SK-N-SH (cell line): ENCODE results near the gene EIF1AD. TPM values are rescaled to one million over a fixed set of nuclear protein-coding genes. Genes with fewer than 3 reads are reported as not detected.

Experiments used
- CTCF ChIA-PET: fragments of 300-600, 350-600 bp; formaldehyde crosslinking; extraction: SDS; loops from one replicate; lab custom pipeline; 2021; lab: Yijun Ruan, JAX
- POLR2A ChIA-PET: fragments of 350-600 bp; sonication (Branson Sonifier 250); formaldehyde crosslinking; extraction: SDS; loops from one replicate; lab custom pipeline; 2020; ENCODE audit warnings: antibody characterized with exemption, inconsistent platforms; lab: Yijun Ruan, JAX
- DNase-seq: peaks from one replicate; pipeline ENCODE4 v3.0.0; 2012
- H2AFZ ChIP-seq: fragments of 200-600 bp; sonication (generic); 2 replicates; pipeline ENCODE4 v1.8.1; 2016; ENCODE audit warnings: antibody characterized with exemption, mild to moderate bottlenecking, low read depth
- H3F3A ChIP-seq: fragments of 200-600 bp; sonication (generic); replicated peaks from 2 replicates; pipeline ENCODE3; 2016; ENCODE audit warnings: antibody characterized with exemption, mild to moderate bottlenecking; ENCODE audit not compliant: insufficient read depth
- H3K27ac ChIP-seq, 2 experiments: fragments of 200-500 bp in 1 of 2; fragments of 200-600 bp in 1 of 2; sonication (Bioruptor generic) in 1 of 2; sonication (generic), shearing (Covaris generic) in 1 of 2; 2 replicates each; pipeline versions ENCODE4 v1.5.1 to v1.6.1; 2014 to 2016; ENCODE audit warnings: low read depth in 2 of 2, inconsistent platforms in 1 of 2, low read length in 1 of 2, mild to moderate bottlenecking in 1 of 2, mixed read lengths in 1 of 2
- H3K27me3 ChIP-seq: fragments of 200-600 bp; sonication (generic), shearing (Covaris generic); 2 replicates; pipeline ENCODE4 v1.6.1; 2016; ENCODE audit warnings: mixed run types; ENCODE audit not compliant: insufficient read depth
- H3K36me3 ChIP-seq, 2 experiments: fragments of 200-500 bp in 1 of 2; fragments of 200-600 bp in 1 of 2; sonication (Bioruptor generic) in 1 of 2; sonication (generic) in 1 of 2; replicated peaks in 1 of 2; 2 replicates each; pipeline versions ENCODE3 to v1.5.1; 2014 to 2016; ENCODE audit warnings: low read length in 1 of 2, mild to moderate bottlenecking in 1 of 2; ENCODE audit not compliant: insufficient read depth in 2 of 2, control insufficient read depth in 1 of 2
- H3K4me1 ChIP-seq, 2 experiments: fragments of 200-500 bp in 1 of 2; fragments of 200-600 bp in 1 of 2; sonication (Bioruptor generic) in 1 of 2; sonication (generic), shearing (Covaris generic) in 1 of 2; 2 replicates each; pipeline versions ENCODE4 v1.5.1 to v1.6.1; 2014 to 2016; ENCODE audit warnings: low read depth in 1 of 2, low read length in 1 of 2, mixed run types in 1 of 2; ENCODE audit not compliant: insufficient read depth in 2 of 2, control insufficient read depth in 1 of 2
- H3K4me2 ChIP-seq: fragments of 200-600 bp; sonication (generic), shearing (Covaris generic); 2 replicates; pipeline ENCODE4 v1.6.1; 2017; ENCODE audit warnings: mixed run types
- H3K4me3 ChIP-seq, 2 experiments: fragments of 200-500 bp in 1 of 2; fragments of 200-600 bp in 1 of 2; sonication (Bioruptor generic) in 1 of 2; sonication (generic), shearing (Covaris generic) in 1 of 2; 2 replicates each; pipeline versions ENCODE4 v1.5.1 to v1.8.1; 2014 to 2016; ENCODE audit warnings: low read depth in 2 of 2, inconsistent platforms in 1 of 2, low read length in 1 of 2, mild to moderate bottlenecking in 1 of 2, mixed read lengths in 1 of 2, moderate library complexity in 1 of 2
- H3K79me2 ChIP-seq: fragments of 200-600 bp; sonication (generic); 2 replicates; pipeline ENCODE4 v1.8.1; 2017; ENCODE audit warnings: mild to moderate bottlenecking; ENCODE audit not compliant: insufficient read depth
- H3K9ac ChIP-seq: fragments of 200-600 bp; sonication (generic); 2 replicates; pipeline ENCODE4 v1.6.1; 2017; ENCODE audit warnings: mixed run types
- H3K9me2 ChIP-seq: fragments of 200-600 bp; sonication (generic); 2 replicates; pipeline ENCODE4 v1.6.1; 2017; ENCODE audit warnings: mixed run types
- H3K9me3 ChIP-seq: fragments of 200-600 bp; sonication (generic); 2 replicates; pipeline ENCODE4 v1.6.1; 2017; ENCODE audit warnings: mixed run types, mild to moderate bottlenecking, moderate library complexity
- H4K20me1 ChIP-seq: fragments of 200-600 bp; sonication (generic); 2 replicates; pipeline ENCODE4 v1.6.1; 2017; ENCODE audit warnings: mild to moderate bottlenecking, mixed run types; ENCODE audit not compliant: insufficient read depth
- ELF1 ChIP-seq: IDR thresholded peaks from 2 replicates; pipeline ENCODE4 v1.4.0; 2012
- FOSL2 ChIP-seq: IDR thresholded peaks from 2 replicates; pipeline ENCODE4 v1.4.0; 2012; ENCODE audit warnings: low read depth, mild to moderate bottlenecking, moderate library complexity, borderline replicate concordance
- FOXJ3 ChIP-seq: sonication (generic); formaldehyde crosslinking; IDR thresholded peaks from 2 replicates; pipeline ENCODE4 v1.5.1; 2020; ENCODE audit warnings: mild to moderate bottlenecking, missing genetic modification reagents
- FOXM1 ChIP-seq: IDR thresholded peaks from 2 replicates; pipeline ENCODE4 v1.4.0; 2012; ENCODE audit warnings: low read depth, mild to moderate bottlenecking
- GATA2 ChIP-seq: sonication (generic); formaldehyde crosslinking; IDR thresholded peaks from 2 replicates; pipeline ENCODE4 v1.5.0; 2020; ENCODE audit warnings: mild to moderate bottlenecking, missing genetic modification reagents
- MEF2A ChIP-seq: IDR thresholded peaks from 2 replicates; pipeline ENCODE4 v1.4.0; 2012; ENCODE audit warnings: low read depth, borderline replicate concordance
- MXI1 ChIP-seq: IDR thresholded peaks from 2 replicates; pipeline ENCODE4 v1.6.1; 2012; ENCODE audit warnings: mild to moderate bottlenecking, low read depth, low read length, improper control_type of control experiment
- NRF1 ChIP-seq: IDR thresholded peaks from 2 replicates; pipeline ENCODE4 v1.6.1; 2012; ENCODE audit warnings: low read depth, mild to moderate bottlenecking, low read length
- POLR2AphosphoS5 ChIP-seq: IDR thresholded peaks from 2 replicates; pipeline ENCODE4 v1.6.1; 2012; ENCODE audit warnings: low read depth, low read length
- RAD21 ChIP-seq: IDR thresholded peaks from 2 replicates; pipeline ENCODE4 v1.6.1; 2012; ENCODE audit warnings: mild to moderate bottlenecking, low read length
- RCOR1 ChIP-seq: fragments of 150-350 bp; IDR thresholded peaks from 2 replicates; pipeline ENCODE4 v1.6.1; 2017; ENCODE audit warnings: antibody characterized with exemption, low read length
- RXRA ChIP-seq: IDR thresholded peaks from 2 replicates; pipeline ENCODE4 v1.4.0; 2012; ENCODE audit warnings: low read depth, mild to moderate bottlenecking, borderline replicate concordance
- SIN3A ChIP-seq: IDR thresholded peaks from 2 replicates; pipeline ENCODE4 v1.6.1; 2012; ENCODE audit warnings: low read depth, mild to moderate bottlenecking, low read length, moderate library complexity, borderline replicate concordance
- TAF1 ChIP-seq: IDR thresholded peaks from 2 replicates; pipeline ENCODE4 v1.6.1; 2012; ENCODE audit warnings: low read depth, mild to moderate bottlenecking, low read length, moderate library complexity, borderline replicate concordance
- TCF12 ChIP-seq: IDR thresholded peaks from 2 replicates; pipeline ENCODE4 v1.4.0; 2012
- USF1 ChIP-seq: IDR thresholded peaks from 2 replicates; pipeline ENCODE4 v1.4.0; 2012; ENCODE audit warnings: low read depth, borderline replicate concordance
- USF2 ChIP-seq: fragments of 150-350 bp; IDR thresholded peaks from 2 replicates; pipeline ENCODE4 v1.6.1; 2017; ENCODE audit warnings: antibody characterized with exemption, low read length, low read depth, borderline replicate concordance
- YY1 ChIP-seq: IDR thresholded peaks from 2 replicates; pipeline ENCODE4 v1.4.0; 2012; ENCODE audit warnings: low read depth, mild to moderate bottlenecking
- ZBTB33 ChIP-seq: IDR thresholded peaks from 2 replicates; pipeline ENCODE4 v1.4.0; 2012; ENCODE audit warnings: low read depth, borderline replicate concordance
- WGBS: methylation state at CpG from one replicate; pipeline ENCODE4 v1.1.6; 2017; ENCODE audit warnings: low lambda C conversion rate; 5-methylcytosine and 5-hydroxymethylcytosine counted together
- polyA plus RNA-seq, 3 experiments: library from polyadenylated mRNA; depleted of rRNA; stranded (reverse); fragments of >200 nt; gene quantifications; 2 replicates each; pipeline ENCODE4 v1.2.3, GENCODE V29; 2012
- TF ChIP-seq, protein P1 (sequence below): fragments of 150-350 bp; IDR thresholded peaks from 2 replicates; pipeline ENCODE4 v1.6.1; 2016; ENCODE audit warnings: mild to moderate bottlenecking, low read depth, low read length

Gene EIF1AD
- polyA plus RNA-seq, 1 of the 3 experiments (the other 2 are of a cell fraction), result 28.9 TPM

DNA sequence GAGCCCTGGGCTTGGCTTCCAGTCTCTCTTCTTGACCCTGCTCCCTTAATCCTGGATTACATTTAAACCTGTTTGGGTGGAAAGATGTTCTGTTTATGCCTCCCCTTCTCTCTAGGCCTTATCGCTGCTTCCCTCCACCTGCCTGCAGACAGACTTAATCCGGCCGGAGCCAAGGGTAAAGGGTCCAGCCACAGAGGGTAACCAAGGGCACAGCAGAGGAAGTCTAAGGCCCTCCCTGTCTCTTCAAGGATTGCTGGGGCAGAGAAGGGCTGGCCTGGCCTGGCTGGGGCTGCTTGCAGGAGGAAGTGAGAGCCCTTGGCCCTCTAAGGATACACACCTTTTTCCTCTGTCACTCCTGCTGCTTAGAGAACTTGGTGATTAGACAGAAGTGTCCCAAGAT lies 44.9 kb upstream of the EIF1AD start:
- no peak overlapping the region for H3K27ac ChIP-seq
- H2AFZ ChIP-seq, result no peak overlapping the region
- H3K36me3 ChIP-seq, result peaks cover 0 to 3% of the 10 kb centered on the region in 2 experiments
- no peaks in the 10 kb centered on the region for H4K20me1 ChIP-seq
- no peak for TF ChIP-seq USF2
- no peak for TF ChIP-seq POLR2AphosphoS5
- no peak for TF ChIP-seq RXRA
- TF ChIP-seq NRF1, result no peak
- TF ChIP-seq, protein P1, sequence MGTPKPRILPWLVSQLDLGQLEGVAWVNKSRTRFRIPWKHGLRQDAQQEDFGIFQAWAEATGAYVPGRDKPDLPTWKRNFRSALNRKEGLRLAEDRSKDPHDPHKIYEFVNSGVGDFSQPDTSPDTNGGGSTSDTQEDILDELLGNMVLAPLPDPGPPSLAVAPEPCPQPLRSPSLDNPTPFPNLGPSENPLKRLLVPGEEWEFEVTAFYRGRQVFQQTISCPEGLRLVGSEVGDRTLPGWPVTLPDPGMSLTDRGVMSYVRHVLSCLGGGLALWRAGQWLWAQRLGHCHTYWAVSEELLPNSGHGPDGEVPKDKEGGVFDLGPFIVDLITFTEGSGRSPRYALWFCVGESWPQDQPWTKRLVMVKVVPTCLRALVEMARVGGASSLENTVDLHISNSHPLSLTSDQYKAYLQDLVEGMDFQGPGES, result no peak
- no peak for TF ChIP-seq USF1
- TF ChIP-seq ELF1, result no peak
- no peak for TF ChIP-seq TAF1
- no peak for TF ChIP-seq TCF12
- no peak for TF ChIP-seq ZBTB33
- no peak for TF ChIP-seq FOXM1
- TF ChIP-seq RAD21, result no peak
- TF ChIP-seq FOXJ3, result no peak
- TF ChIP-seq MEF2A, result no peak
- TF ChIP-seq YY1, result no peak
- no peak for TF ChIP-seq RCOR1
- TF ChIP-seq GATA2 (CRISPR knock-in tag), result no peak
- TF ChIP-seq SIN3A, result no peak
- no peak for TF ChIP-seq MXI1
- no peak for TF ChIP-seq FOSL2
- no peaks in the 10 kb centered on the region for H3K9me3 ChIP-seq
- H3K27me3 ChIP-seq, result no peaks in the 10 kb centered on the region
- no peaks in the 10 kb centered on the region for H3K9me2 ChIP-seq
- no peak overlapping the region for H3K4me3 ChIP-seq
- H3K4me2 ChIP-seq, result no peak overlapping the region
- no peaks in the 10 kb centered on the region for H3K79me2 ChIP-seq
- DNase-seq, result no peak
- H3K9ac ChIP-seq, result no peak overlapping the region
- H3F3A ChIP-seq, result peaks cover 12% of the 10 kb centered on the region
- ChIA-PET POLR2A (no interaction called here), CTCF (interaction anchor here (1.0 to 5.8 kb wide), 8 partner anchors 8 to 335 kb away, joined by 3 to 46 read pairs (median 6); partner anchors contain the start of genes KAT5 and PACS1)
- WGBS, result 94% methylated on average over 3 of the region's 3 CpGs
- peaks cover 15 to 43% of the 10 kb centered on the region in 2 experiments; a peak in 2 of 4 replicates for H3K4me1 ChIP-seq
